Fibroblast of skin of back (primary cell): ENCODE data around the gene BNIP1.

Experiments
- DNase-seq: peaks from one replicate; pipeline ENCODE4 v3.0.0-alpha.2; 2013

The BNIP1 gene

DNA sequence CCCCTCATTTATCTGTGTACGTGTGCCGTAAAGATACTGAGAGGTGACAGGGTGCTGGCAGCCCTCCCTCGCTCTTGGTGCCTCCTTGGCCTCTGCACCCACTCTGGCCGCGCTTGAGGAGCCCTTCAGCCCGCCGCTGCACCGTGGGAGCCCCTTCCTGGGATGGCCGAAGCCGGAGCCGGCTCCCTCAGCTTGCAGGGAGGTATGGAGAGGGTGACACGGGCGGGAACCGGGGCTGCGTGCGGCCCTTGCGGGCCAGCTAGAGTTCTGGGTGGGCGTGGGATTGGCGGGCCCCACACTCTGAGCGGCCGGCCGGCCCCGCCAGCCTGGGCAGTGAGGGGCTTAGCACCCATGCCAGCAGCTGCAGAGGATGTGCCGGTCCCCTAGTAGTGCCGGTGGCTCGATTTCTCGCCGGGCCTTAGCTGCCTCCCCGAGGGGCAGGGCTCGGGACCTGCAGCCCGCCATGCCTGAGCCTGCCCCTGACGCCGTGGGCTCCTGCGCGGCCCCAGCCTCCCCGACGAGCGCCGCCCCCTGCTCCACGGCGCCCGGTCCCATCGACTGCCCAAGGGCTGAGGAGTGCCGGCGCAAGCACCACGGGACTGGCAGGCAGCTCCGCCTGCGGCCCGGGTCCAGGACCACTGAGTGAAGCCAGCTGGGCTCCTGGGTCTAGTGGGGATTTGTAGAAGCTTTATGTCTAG is 69.1 kb downstream of the BNIP1 start:
- no peak for DNase-seq
